ENCODE data around the gene MCM8. TPM values are rescaled to one million over a fixed set of nuclear protein-coding genes. Genes with fewer than 3 reads are reported as not detected.

The MCM8 gene
- total and polyA plus RNA-seq, 3 donors from 2014 or later: 19.9 to 25.4 (median 20.3) TPM

DNA sequence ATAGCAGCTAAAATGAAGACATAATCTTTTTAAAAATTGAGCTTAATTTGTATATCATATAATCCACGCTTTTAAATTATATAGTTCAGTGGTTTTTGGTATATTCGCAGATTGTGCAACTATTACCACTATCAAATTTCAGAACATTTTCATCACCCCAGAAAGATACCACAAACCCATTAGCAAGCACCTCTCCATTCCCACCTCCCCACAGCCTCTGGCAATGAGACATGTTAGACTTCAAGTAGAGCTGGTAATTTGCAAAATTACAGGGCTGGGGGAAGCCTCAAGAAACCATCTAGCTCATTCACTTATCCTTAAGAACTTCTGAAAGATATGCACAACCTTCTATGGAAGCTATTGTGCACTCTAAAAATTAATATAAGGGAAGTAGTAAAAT, 37.3 kb upstream of the MCM8 start:
- H3K27me3 ChIP-seq: no peaks in the 10 kb centered on the region

GRCh38 chr20:5914859-5915258, 35.6 kb upstream of the MCM8 start:
- no peaks in the 10 kb centered on the region for H3K36me3 ChIP-seq (ENCODE audit: low read depth, missing control alignments)
- TF ChIP-seq CTCF (IDR thresholded peaks at IDR 0.05) (no peak), POLR2A (IDR thresholded peaks at IDR 0.05) (no peak)
- intact Hi-C loops (cut with DNase I; ENCODE audit: low total_unique reads): no loop called here
- no peaks in the 10 kb centered on the region for H3K27me3 ChIP-seq
- H3K9me3 ChIP-seq: no peaks in the 10 kb centered on the region
- no peaks in the 10 kb centered on the region for H3K4me1 ChIP-seq
- WGBS, 2 donors: 0 to 44% methylated on average over 1 of the region's 1 CpG
- no peak overlapping the region for H3K27ac ChIP-seq
- no peak overlapping the region for H3K4me3 ChIP-seq
- no peak for DNase-seq

More for the DNA sequence above, 37.3 kb upstream of the MCM8 start:
- no peak for TF ChIP-seq POLR2A (IDR thresholded peaks at IDR 0.05)
- no peak for TF ChIP-seq CTCF (IDR thresholded peaks at IDR 0.05)
- no peaks in the 10 kb centered on the region for H3K4me1 ChIP-seq
- no peaks in the 10 kb centered on the region for H3K36me3 ChIP-seq (ENCODE audit: low read depth, missing control alignments)
- H3K4me3 ChIP-seq: no peak overlapping the region
- intact Hi-C loops (cut with DNase I; ENCODE audit: low total_unique reads): no loop called here
- H3K27ac ChIP-seq: no peak overlapping the region
- DNase-seq: no peak
- H3K9me3 ChIP-seq: no peaks in the 10 kb centered on the region
- WGBS, 2 donors: 89 to 90% methylated on average over 2 of the region's 2 CpGs

DNA sequence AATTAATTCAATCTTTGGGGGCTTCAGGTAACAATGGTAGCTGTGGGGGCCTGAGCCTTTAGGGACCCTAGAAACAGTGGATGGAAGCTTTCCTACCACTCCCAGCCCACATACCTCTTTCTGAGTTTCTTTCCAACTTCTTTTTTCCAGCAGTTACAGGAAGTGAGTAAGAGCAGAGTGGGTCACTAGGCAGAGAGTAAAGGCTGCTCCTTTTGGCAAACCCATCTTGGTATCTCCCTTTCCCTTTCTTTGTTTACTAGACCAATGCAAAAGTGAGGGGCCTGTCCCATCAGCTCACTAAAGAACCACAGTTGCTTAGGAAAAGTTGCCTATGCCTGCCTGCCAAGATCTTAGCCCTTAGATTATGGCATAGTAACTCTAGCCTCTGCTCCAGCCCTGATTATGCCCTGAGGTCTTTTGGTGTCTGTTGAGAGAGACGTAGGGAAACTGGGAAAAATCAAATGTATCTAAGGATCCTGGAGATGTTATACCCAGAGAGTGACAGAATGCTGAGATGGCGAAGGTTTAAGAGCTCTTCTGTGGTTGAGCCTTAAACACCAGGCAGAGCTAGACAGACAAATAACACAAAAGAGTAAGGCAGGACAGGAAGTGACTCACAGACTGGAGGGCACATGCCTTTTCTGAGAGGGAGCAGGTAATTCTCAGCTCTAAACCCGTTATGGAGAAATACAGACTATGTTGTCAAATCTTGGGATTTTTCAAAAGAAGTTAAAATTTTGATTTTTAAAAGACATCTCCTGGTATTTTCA, 31.4 kb upstream of the MCM8 start:
- Histone ChIP-seq H3K9me3 (no peaks in the 10 kb centered on the region), H3K4me1 (no peaks in the 10 kb centered on the region), H3K36me3 (ENCODE audit: low read depth, missing control alignments) (no peaks in the 10 kb centered on the region), H3K27me3 (no peaks in the 10 kb centered on the region), H3K27ac (no peak overlapping the region), H3K4me3 (no peak overlapping the region)
- WGBS, 2 donors: 63 to 69% methylated on average over 3 of the region's 3 CpGs
- no peak for TF ChIP-seq CTCF (IDR thresholded peaks at IDR 0.05)
- TF ChIP-seq POLR2A (IDR thresholded peaks at IDR 0.05): no peak
- DNase-seq: no peak
- intact Hi-C loops (cut with DNase I; ENCODE audit: low total_unique reads): no loop called here

GRCh38 chr20:5919626-5920544, 30.6 kb upstream of the MCM8 start:
- no peak for DNase-seq
- Histone ChIP-seq H3K4me1 (no peaks in the 10 kb centered on the region), H3K4me3 (no peak overlapping the region), H3K36me3 (ENCODE audit: low read depth, missing control alignments) (no peaks in the 10 kb centered on the region), H3K27me3 (no peaks in the 10 kb centered on the region), H3K27ac (no peak overlapping the region), H3K9me3 (no peaks in the 10 kb centered on the region)
- no peak for TF ChIP-seq POLR2A (IDR thresholded peaks at IDR 0.05)
- TF ChIP-seq CTCF (IDR thresholded peaks at IDR 0.05): no peak
- intact Hi-C loops (cut with DNase I; ENCODE audit: low total_unique reads): no loop called here
- WGBS, 2 donors: 75 to 78% methylated on average over 8 of the region's 8 CpGs
